Mucosa of stomach (tissue), 1 donor: ENCODE results near the gene TNRC6C.
"Not testable (repeated sequence)": the region's sequence is repeated elsewhere in the genome, so short reads cannot be mapped to it uniquely, and the experiment has no call there.

Source experiments
- H3K27me3 ChIP-seq: one replicate; pipeline ENCODE4 v1.7.0; 2013; ENCODE audit warnings: mild to moderate bottlenecking, low read length; ENCODE audit not compliant: control insufficient read depth, insufficient read depth
- H3K36me3 ChIP-seq: one replicate; pipeline ENCODE4 v1.7.0; 2013; ENCODE audit warnings: low read length; ENCODE audit not compliant: control insufficient read depth, insufficient read depth
- H3K4me1 ChIP-seq: one replicate; pipeline ENCODE4 v1.7.0; 2013; ENCODE audit warnings: mild to moderate bottlenecking, low read length; ENCODE audit not compliant: control insufficient read depth, insufficient read depth
- H3K4me3 ChIP-seq: one replicate; pipeline ENCODE4 v1.7.0; 2013; ENCODE audit warnings: low read length
- H3K9ac ChIP-seq: one replicate; pipeline ENCODE4 v1.7.0; 2013; ENCODE audit warnings: mild to moderate bottlenecking, low read length, moderate library complexity
- H3K9me3 ChIP-seq: one replicate; pipeline ENCODE4 v1.7.0; 2013; ENCODE audit warnings: mild to moderate bottlenecking, low read length, moderate library complexity; ENCODE audit not compliant: control insufficient read depth
- donor health status: Pancreatic carcinoma.

The TNRC6C gene

DNA sequence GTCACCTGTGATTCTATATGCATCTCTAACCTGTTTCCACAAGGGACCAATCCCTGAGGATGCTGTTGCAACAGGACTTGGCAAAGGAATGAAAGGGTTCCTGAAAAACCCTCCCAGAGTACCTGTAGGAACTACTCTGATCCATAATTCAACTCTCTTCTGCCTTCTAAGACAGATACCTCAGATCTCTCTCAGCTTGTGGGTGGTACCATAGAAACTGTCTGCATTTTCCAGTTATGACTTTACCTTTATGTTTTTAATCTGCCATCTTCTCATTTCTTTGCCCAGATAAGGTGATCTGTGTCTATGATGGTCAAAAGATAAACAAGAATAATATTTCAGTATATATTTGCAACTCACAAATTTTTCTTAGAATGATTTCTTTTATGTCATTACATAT lies 105.0 kb downstream of the TNRC6C start:
- Histone ChIP-seq H3K4me3 (no peak overlapping the region), H3K36me3 (no peaks in the 10 kb centered on the region), H3K9me3 (no peaks in the 10 kb centered on the region), H3K27me3 (no peaks in the 10 kb centered on the region), H3K9ac (no peak overlapping the region), H3K4me1 (no peaks in the 10 kb centered on the region)

DNA sequence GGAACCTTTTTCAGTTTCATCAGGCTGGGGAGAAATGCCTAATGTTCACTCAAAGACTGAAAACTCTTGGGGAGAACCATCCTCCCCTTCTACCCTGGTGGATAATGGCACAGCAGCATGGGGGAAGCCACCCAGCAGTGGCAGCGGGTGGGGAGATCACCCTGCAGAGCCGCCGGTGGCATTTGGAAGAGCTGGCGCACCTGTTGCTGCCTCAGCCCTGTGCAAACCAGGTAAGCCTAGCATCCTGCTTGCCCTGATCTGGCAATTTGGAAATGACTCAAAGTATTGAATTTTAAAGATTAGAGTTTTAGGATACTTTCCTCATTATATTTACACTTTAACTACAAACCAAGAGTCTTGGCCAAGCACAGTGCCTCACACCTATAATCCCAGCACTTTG lies 106.2 kb downstream of the TNRC6C start:
- Histone ChIP-seq H3K36me3 (no peaks in the 10 kb centered on the region), H3K9me3 (no peaks in the 10 kb centered on the region), H3K27me3 (no peaks in the 10 kb centered on the region), H3K4me3 (no peak overlapping the region), H3K4me1 (no peaks in the 10 kb centered on the region), H3K9ac (no peak overlapping the region)

DNA sequence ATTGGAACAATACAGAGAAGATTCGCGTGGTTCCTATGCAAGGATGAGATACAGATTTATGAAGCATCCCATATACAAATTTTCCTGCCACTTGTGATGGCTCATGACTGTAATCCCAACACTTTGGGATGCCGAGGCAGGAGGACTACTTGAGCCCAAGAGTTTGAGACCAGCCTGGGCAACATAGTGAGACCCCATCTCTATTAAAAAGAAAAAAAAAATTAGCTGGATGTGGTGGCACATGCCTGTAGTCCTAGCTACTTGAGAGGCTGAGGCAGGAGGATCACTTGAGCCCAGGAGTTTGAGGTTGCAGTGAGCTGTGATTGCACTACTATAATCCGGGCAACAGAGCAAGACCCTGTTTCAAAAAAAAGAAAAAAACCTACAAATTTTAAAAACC lies 108.5 kb downstream of the TNRC6C start:
- not testable (repeated sequence) for H3K9ac ChIP-seq, H3K27me3 ChIP-seq, H3K9me3 ChIP-seq, H3K36me3 ChIP-seq, H3K4me3 ChIP-seq, H3K4me1 ChIP-seq

DNA sequence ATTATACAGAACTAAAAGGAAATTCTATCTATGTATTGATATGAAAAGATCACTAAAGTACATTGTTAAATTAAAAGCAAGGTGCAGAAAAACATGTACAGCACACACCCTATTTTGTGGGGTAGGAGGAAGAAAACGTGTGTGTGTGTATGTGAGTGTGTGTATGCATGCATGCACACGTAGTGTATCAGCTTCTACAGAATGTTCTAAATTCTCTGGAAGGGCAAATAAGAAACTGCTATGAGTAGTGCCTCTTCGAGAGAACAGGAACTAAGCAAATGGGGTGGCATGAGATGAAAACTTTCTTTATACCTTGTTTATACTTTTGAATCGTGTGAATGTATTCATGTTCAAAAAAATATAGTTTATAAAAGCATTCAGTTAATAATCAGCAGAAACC lies 111.2 kb downstream of the TNRC6C start:
- no peaks in the 10 kb centered on the region for H3K36me3 ChIP-seq

DNA sequence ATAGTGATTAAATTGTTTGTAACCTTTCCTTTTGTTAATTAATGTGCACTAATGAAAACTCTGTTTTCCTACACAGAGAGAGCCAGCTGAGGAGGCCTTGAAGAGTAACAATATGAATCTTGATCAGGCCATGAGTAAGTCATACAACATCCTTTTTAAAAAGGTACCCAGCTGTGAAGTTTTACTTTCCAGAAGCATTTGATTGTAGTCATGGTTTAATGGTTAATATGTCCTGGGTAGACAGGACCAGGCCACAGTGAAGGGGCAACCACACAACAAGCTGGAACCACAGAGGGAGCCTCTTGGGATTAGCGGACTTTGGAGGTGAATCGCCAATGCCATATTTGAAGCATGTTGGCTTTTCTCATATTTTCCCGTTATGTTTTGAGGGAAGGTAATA lies 114.5 kb downstream of the TNRC6C start:
- Histone ChIP-seq H3K4me3 (no peak overlapping the region), H3K36me3 (no peaks in the 10 kb centered on the region), H3K4me1 (no peaks in the 10 kb centered on the region), H3K27me3 (no peaks in the 10 kb centered on the region), H3K9ac (no peak overlapping the region), H3K9me3 (no peaks in the 10 kb centered on the region)

More for the DNA sequence above, 111.2 kb downstream of the TNRC6C start:
- H3K27me3 ChIP-seq = no peaks in the 10 kb centered on the region
- no peaks in the 10 kb centered on the region for H3K9me3 ChIP-seq
- no peaks in the 10 kb centered on the region for H3K4me1 ChIP-seq
- no peak overlapping the region for H3K9ac ChIP-seq
- no peak overlapping the region for H3K4me3 ChIP-seq

DNA sequence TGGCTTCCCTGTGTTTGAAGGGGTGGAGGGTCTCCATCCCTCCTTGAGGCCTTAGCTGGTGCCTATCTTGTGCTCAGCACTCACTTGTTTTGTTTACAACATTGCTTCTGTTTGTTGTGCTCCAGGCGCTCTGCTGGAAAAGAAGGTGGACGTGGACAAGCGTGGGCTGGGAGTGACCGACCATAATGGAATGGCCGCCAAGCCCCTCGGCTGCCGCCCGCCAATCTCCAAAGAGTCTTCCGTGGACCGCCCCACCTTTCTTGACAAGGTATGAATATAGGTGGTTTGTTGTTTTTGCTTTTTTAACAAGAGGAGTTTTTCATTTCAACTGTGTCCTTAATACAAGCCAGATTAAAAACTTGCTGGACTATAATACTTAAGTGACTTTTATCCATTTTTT lies 116.5 kb downstream of the TNRC6C start:
- no peak overlapping the region for H3K4me3 ChIP-seq
- H3K9ac ChIP-seq = no peak overlapping the region
- no peaks in the 10 kb centered on the region for H3K9me3 ChIP-seq
- H3K36me3 ChIP-seq = no peaks in the 10 kb centered on the region
- H3K27me3 ChIP-seq = no peaks in the 10 kb centered on the region
- no peaks in the 10 kb centered on the region for H3K4me1 ChIP-seq

DNA sequence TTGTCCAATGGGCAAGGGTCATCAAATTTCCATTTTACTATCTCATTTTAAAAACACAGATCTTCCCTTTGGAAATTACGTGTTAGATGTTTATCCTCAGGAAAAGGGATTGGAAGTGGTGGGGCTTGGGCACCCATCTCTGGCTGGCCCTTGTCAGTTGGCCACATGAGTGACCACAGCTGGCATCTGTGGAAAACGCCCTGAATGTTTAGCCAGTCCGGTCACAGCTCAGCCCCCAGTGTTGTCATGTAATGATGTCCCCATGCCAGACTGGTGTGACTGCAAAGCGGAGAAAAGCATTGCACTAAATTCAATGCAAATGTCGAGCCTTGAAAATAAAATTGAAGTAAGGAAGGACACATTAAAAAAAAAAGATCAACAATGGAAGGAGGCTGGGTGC lies 117.0 kb downstream of the TNRC6C start:
- H3K36me3 ChIP-seq = no peaks in the 10 kb centered on the region
- H3K9ac ChIP-seq = no peak overlapping the region
- no peaks in the 10 kb centered on the region for H3K9me3 ChIP-seq
- no peaks in the 10 kb centered on the region for H3K27me3 ChIP-seq
- H3K4me1 ChIP-seq = no peaks in the 10 kb centered on the region
- H3K4me3 ChIP-seq = no peak overlapping the region

DNA sequence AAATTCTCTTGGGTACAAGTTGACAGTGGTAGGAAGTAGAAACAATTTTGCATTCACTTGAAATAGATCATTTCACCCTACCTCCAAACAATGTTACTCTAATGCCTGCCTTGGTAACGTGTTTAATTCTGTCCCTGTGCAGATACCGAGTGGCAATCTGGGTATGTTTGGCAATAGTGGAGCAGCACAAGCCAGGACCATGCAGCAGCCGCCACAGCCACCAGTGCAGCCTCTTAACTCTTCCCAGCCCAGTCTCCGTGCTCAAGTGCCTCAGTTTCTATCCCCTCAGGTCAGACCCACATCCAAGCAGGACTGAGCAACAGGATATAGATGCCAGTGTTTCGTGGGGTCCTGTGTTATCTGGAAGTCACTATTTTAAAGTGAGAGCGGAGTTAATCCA lies 120.8 kb downstream of the TNRC6C start:
- Histone ChIP-seq H3K36me3 (no peaks in the 10 kb centered on the region), H3K9me3 (no peaks in the 10 kb centered on the region), H3K9ac (no peak overlapping the region), H3K27me3 (no peaks in the 10 kb centered on the region), H3K4me3 (no peak overlapping the region), H3K4me1 (no peaks in the 10 kb centered on the region)

DNA sequence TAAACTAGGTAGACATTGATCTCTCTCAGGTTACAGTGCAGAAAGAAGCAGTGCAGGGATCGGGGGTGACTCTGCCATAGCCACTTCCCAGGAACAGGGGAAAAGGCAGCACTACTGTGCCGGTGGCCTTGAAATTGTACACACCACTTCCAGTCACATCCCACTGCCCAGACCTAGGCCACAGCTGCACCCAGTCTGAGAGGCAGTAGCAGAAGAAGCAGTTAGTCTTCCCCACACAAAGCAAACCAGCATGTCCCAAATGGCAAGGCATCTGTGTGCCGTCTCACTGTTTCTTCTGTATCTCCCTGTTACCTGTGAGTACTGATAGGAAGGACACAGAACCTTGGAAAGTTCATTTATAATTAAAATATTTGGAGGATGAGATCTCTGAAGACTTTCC lies 123.0 kb downstream of the TNRC6C start:
- H3K9ac ChIP-seq = no peak overlapping the region
- H3K4me1 ChIP-seq = no peaks in the 10 kb centered on the region
- no peaks in the 10 kb centered on the region for H3K36me3 ChIP-seq
- no peaks in the 10 kb centered on the region for H3K27me3 ChIP-seq
- H3K9me3 ChIP-seq = no peaks in the 10 kb centered on the region
- H3K4me3 ChIP-seq = no peak overlapping the region

DNA sequence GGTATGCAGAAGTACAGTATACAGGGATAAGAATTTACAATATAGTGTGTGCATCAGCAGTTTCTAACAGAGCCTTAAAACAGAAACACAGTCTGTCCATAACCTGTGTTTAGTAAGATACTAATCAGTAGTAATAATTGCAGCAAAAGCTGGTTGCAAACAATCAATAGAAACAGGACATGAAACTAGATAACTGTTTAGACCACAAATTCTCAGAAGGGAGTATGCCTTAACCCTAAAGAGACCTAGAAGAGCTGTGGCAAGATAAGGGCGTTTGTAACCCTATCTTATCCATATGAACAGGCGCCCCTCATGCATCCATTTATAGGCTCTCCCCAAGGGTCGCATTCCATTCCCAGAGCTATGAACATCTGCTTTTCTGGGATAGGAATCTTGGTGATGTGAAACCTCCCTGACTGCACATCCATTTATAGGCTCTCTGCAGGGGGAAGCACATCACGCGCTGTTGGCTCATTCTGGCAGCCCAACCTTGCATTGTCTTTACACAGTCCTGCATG lies 123.9 kb downstream of the TNRC6C start:
- H3K4me3 ChIP-seq, H3K9me3 ChIP-seq, H3K27me3 ChIP-seq, H3K4me1 ChIP-seq, H3K9ac ChIP-seq, H3K36me3 ChIP-seq: not testable (repeated sequence)

DNA sequence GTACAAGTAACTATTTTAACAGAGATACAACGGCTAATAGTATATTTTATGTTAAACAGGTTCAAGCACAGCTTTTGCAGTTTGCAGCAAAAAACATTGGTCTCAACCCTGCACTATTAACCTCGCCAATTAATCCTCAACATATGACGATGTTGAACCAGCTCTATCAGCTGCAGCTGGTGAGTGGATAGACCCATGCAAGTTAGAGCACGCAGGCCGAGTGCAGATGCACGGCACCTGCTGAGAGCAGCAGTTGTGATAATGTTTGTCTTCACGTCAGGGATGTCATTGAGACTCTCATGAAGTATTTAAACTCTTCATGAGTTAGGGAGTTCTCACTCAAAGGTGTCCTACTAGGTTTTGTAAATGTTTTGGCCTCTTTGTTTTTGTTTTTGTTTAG lies 124.5 kb downstream of the TNRC6C start:
- no peak overlapping the region for H3K9ac ChIP-seq
- no peaks in the 10 kb centered on the region for H3K27me3 ChIP-seq
- H3K9me3 ChIP-seq = no peaks in the 10 kb centered on the region
- H3K4me3 ChIP-seq = no peak overlapping the region
- H3K36me3 ChIP-seq = no peaks in the 10 kb centered on the region
- H3K4me1 ChIP-seq = no peaks in the 10 kb centered on the region

DNA sequence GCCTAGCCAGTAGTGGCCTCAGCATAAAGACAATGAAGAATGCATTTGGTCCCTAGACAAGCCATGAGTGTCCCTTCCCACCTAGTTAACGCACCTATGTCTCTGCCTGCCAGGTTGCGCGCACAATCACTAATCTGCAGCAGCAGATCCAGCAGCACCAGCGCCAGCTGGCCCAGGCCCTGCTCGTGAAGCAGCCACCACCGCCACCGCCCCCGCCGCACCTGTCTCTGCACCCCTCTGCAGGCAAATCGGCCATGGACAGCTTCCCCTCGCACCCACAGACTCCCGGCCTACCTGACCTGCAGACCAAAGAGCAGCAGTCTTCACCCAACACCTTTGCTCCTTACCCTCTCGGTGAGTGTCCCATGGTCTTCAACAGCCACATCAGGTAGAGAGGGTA lies 128.2 kb downstream of the TNRC6C start:
- no peaks in the 10 kb centered on the region for H3K27me3 ChIP-seq
- no peak overlapping the region for H3K9ac ChIP-seq
- H3K4me1 ChIP-seq = no peaks in the 10 kb centered on the region
- H3K9me3 ChIP-seq = no peaks in the 10 kb centered on the region
- no peak overlapping the region for H3K4me3 ChIP-seq
- H3K36me3 ChIP-seq = no peaks in the 10 kb centered on the region

DNA sequence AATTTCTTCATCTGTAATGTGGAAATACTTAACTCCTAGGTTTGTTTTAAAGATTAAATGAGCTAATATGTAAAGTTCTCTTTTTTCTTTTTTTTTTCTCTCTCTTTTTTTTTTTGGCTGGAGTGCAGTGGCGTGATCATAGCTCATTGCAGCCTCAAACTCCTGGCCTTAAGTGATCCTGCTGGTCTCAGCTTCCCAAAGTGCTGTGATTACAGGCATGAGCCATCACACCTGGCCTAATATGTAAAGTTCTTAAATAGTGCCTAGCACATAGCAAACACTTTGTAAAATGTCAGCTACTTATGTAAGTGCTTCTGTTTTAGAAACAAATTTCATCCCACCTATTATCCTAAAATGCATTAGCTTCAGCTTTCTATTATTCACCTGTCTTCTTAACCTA lies 130.0 kb downstream of the TNRC6C start:
- no peak overlapping the region for H3K4me3 ChIP-seq
- H3K9ac ChIP-seq = no peak overlapping the region
- no peaks in the 10 kb centered on the region for H3K4me1 ChIP-seq
- H3K27me3 ChIP-seq = no peaks in the 10 kb centered on the region
- H3K9me3 ChIP-seq = no peaks in the 10 kb centered on the region
- no peaks in the 10 kb centered on the region for H3K36me3 ChIP-seq
